ENCODE results near the gene TOX3. TPM values are rescaled to one million over a fixed set of nuclear protein-coding genes. Genes with fewer than 3 reads are reported as not detected.

Gene TOX3
- total and polyA plus RNA-seq, 2 donors (not counting 3 experiments of a cell fraction or from before 2014, with no cell fraction given) = not detected

DNA sequence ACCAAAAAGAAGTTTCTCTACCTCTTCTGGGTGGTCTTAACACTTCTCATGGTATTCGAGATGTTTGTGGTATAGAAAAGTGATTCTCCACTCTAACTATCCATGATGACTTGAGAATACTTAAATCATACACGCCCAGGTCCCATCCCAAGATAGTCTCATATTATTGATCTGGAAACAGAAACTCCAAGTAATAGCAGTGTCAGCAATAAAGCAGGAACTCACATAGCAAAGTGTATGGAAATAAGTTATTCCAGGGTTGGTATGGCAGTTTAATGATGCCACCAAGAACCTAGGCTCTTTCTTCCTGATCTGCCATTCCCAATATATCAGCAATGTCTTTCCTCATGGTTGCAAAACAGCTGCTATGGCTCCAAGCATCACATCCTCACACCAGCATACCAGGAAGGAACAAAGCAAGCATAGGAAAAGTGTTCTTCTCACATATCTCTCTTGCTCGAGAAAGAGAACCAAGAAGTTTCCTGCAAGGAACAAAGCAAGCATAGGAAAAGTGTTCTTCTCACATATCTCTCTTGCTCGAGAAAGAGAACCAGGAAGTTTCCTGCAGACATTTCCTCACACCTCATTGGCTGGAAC lies 23.6 kb upstream of the TOX3 start:
- no peaks in the 10 kb centered on the region for H3K9me1 ChIP-seq (replicated peaks; ENCODE audit: control insufficient read depth, extremely low read depth, insufficient read depth, low read length)
- no peaks in the 10 kb centered on the region for H3K79me2 ChIP-seq (ENCODE audit: control insufficient read depth, insufficient read depth, low read length)
- no peaks in the 10 kb centered on the region for H3K36me3 ChIP-seq (ENCODE audit: control insufficient read depth in 2 of 2, extremely low read depth in 1 of 2, insufficient read depth in 2 of 2, low read length in 2 of 2)
- ChIA-PET POLR2A (no interaction called here), CTCF (no interaction called here)
- intact Hi-C loops (cut with micrococcal nuclease) = no loop called here
- BruUV-seq (replicated peaks) = no TSS peak
- TF ChIP-seq EZH2 (IDR thresholded peaks at IDR 0.05; ENCODE audit: borderline replicate concordance, low read depth, low read length, severe bottlenecking) = no peak
- no peak for TF ChIP-seq POLR2A (IDR thresholded peaks at IDR 0.05; ENCODE audit: low read depth, low read length)
- no peak for TF ChIP-seq GATA2 (IDR thresholded peaks at IDR 0.05; ENCODE audit: insufficient read depth, insufficient read length, low read depth, low read length)
- no peak for TF ChIP-seq FOS (IDR thresholded peaks at IDR 0.05; ENCODE audit: borderline replicate concordance, insufficient read depth, low read length)
- no peak for TF ChIP-seq POLR2AphosphoS5 (IDR thresholded peaks at IDR 0.05; ENCODE audit: insufficient read depth, low read depth, low read length)
- TF ChIP-seq, protein P1, sequence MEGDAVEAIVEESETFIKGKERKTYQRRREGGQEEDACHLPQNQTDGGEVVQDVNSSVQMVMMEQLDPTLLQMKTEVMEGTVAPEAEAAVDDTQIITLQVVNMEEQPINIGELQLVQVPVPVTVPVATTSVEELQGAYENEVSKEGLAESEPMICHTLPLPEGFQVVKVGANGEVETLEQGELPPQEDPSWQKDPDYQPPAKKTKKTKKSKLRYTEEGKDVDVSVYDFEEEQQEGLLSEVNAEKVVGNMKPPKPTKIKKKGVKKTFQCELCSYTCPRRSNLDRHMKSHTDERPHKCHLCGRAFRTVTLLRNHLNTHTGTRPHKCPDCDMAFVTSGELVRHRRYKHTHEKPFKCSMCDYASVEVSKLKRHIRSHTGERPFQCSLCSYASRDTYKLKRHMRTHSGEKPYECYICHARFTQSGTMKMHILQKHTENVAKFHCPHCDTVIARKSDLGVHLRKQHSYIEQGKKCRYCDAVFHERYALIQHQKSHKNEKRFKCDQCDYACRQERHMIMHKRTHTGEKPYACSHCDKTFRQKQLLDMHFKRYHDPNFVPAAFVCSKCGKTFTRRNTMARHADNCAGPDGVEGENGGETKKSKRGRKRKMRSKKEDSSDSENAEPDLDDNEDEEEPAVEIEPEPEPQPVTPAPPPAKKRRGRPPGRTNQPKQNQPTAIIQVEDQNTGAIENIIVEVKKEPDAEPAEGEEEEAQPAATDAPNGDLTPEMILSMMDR (IDR thresholded peaks at IDR 0.05; ENCODE audit: extremely low read depth in 1 of 2, insufficient read depth in 1 of 2, low read depth in 1 of 2, low read length in 2 of 2) = no peak
- TF ChIP-seq, protein P2, sequence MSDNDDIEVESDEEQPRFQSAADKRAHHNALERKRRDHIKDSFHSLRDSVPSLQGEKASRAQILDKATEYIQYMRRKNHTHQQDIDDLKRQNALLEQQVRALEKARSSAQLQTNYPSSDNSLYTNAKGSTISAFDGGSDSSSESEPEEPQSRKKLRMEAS (IDR thresholded peaks at IDR 0.05; ENCODE audit: insufficient read depth, insufficient read length) = no peak
- DNase-seq (ENCODE audit: low read depth, low spot score) (no peak), FAIRE-seq (no peak)
- H3K4me3 ChIP-seq (replicated peaks in 1 of 3; ENCODE audit: insufficient read depth in 1 of 3, low read depth in 1 of 3, low read length in 3 of 3) = no peak overlapping the region
- no peaks in the 10 kb centered on the region for H3K4me1 ChIP-seq (ENCODE audit: control insufficient read depth, extremely low read depth, insufficient read depth, low read length)
- no peak overlapping the region for H3K9ac ChIP-seq (replicated peaks; ENCODE audit: extremely low read depth, insufficient read depth, low read length)
- H2AFZ ChIP-seq (ENCODE audit: low read depth, low read length) = no peak overlapping the region
- no peaks in the 10 kb centered on the region for H3K27me3 ChIP-seq (ENCODE audit: control insufficient read depth in 2 of 2, insufficient read depth in 2 of 2, low read length in 2 of 2)
- no peak overlapping the region for H3K4me2 ChIP-seq (ENCODE audit: insufficient read depth, low read length)
- no peaks in the 10 kb centered on the region for H3K9me3 ChIP-seq (replicated peaks; ENCODE audit: control insufficient read depth, insufficient read depth, low read length)
- no peaks in the 10 kb centered on the region for H4K20me1 ChIP-seq (replicated peaks; ENCODE audit: control insufficient read depth, extremely low read depth, insufficient read depth, low read length)
- no peak overlapping the region for H3K27ac ChIP-seq (ENCODE audit: insufficient read depth, low read depth, low read length)
- dilution Hi-C loops (cut with MboI; ENCODE audit: extremely low pct_ligation_motif_present, low sequenced_read_pairs) = no loop called here
